NCI-H1092 (cell line): ENCODE measurements around the gene DNAAF9.

Source experiments
- DNase-seq: peaks from one replicate; lab custom pipeline; 2025; lab: John Stamatoyannopoulos, UW

Gene DNAAF9

DNA sequence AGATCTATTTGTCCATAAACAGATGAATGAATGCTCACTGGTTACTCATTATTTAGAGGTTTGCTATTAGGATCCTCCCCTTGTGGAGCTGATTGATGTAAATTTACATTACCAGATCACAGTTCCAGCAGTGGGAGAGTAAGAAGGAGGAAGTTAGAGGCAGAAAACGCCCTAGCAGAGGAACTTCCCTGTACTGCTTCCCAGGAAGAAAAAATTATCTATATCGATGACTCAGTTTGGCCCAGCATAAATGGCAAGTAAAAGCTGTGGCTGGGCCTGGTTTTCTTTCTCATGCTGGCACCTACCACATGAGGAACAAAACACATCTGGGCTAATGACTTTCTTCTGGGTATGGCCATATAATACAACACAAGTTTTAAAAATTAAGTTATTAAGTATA lies 35.7 kb downstream of the DNAAF9 start:
- no peak for DNase-seq

DNA sequence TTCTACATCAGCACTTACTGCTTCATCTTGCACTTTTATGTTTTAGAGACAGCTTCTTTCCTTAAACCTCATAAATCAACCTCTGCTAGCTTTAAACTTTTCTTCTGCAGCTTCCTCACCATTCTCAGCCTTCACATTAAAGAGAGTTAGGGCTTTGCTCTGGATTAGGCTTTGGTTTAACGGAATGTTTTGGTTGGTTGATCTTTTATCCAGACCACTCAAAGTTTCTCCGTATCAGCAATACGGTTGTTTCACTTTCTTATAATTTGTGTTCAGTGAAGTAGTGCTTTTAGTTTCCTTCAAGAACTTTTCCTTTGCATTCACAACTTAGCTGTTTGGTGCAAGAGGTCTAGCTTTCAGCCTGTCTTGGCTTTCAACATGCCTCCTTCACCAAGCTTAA lies 40.4 kb downstream of the DNAAF9 start:
- no peak for DNase-seq

DNA sequence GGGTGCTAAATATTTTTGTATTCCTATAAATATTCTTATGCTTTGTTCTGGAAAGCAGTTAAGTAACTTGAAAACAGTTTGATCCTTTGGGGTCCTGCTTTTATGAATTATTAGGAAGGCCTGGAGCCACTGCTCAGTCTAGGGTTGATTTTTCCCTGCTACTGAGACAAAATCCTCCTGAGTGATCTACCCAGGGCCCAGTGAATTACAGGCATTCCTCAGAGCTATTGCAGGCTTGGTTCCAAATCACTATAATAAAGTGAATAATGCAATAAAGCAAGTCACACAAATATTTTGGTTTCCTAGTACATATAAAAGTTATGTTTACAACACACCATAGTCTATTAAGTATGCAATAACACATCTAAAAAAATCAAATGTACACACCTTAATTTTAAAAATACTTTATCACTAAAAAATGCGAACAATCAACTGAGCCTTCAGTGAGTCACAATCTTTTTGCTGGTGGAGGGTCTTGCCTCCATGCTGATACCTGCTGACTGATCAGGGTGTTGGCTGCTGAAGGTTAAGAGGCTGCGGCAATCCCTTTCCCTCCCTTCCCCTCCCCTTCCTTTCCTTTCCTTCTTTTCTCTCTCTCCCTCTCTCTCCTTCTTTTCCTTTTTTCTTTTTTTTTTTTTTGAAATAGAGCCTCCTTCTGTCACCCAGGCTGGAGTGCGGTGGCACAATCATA lies 43.0 kb downstream of the DNAAF9 start:
- DNase-seq, result no peak

- DNase-seq, result no peak
Measured at GRCh38 chr20:3360752-3361151, 46.7 kb downstream of the DNAAF9 start.

GRCh38 chr20:3358676-3359340 lies 48.7 kb downstream of the DNAAF9 start:
- DNase-seq, result no peak
